Embryonic facial prominence (tissue), 1 donor: ENCODE measurements around the gene DAZL.

ENCODE experiments used
- DNase-seq: peaks from one replicate; pipeline ENCODE4 v3.0.0-alpha.2; 2016; ENCODE audit errors: extremely low spot score

DAZL gene

DNA sequence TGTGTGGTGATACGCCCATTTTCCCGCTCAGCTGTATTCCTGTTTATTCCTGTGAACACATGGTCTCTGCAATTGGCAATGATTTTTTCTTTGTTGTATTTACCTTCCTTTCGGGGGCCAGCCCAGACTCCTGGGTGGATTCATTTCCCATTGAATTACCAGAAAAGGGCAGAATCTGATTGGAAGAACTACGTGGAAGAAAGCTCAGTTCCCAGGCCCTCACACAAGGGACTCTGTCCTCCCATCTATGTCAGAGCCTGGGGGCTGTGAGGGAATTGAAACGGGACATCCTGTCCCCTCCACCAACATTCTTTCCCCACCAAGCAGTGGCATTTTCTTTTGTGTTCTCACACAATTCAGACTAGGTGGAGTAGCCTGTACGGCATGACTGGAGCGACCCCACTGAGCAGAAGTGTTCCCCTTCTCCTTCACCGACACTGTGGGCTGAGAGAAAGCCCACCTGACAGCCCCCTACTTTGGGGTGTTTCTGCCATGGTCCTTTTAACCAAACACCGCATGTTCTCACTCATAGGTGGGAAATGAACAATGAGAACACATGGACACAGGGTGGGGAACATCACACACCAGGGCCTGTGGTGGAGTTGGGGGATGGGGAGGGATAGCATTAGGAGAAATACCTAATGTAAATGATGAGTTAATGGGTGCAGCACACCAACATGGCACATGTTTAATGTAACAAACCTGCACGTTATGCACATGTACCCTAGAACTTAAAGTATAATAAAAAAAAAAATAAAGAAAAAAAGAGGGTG, 59.6 kb downstream of the DAZL start:
- no peak for DNase-seq

DNA sequence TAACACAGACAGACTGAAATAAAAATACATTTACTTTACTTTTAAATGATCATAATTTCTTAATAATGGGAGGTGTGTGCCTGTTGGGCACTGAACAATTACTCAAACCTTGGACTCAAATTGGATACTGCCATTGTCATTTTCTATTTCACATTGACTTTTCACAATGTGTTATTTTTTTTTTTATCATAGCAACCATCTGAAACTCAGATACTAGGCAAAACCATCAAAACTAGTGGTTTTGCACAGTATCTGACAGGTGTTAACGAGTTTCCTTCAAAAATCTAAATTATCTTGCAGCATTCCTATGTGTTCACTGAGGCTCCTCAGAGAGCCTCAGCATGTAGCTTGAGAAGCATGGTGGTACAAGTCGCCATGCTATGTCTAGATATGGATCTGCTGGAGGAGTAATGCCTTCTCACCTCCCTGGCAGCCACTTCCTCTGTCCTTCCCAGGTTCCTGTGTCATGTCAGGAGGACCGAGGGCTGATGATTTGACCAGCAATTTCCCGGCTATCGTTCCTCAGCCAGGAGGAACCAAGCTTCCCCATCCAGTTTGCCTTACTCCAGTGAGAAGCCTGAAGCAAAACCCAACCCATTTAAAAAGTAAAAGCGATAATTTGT, 61.9 kb downstream of the DAZL start:
- no peak for DNase-seq

- DNase-seq, result no peak
These were observed 66.7 kb downstream of the DAZL start for GRCh38 chr3:16538507-16538906.

DNA sequence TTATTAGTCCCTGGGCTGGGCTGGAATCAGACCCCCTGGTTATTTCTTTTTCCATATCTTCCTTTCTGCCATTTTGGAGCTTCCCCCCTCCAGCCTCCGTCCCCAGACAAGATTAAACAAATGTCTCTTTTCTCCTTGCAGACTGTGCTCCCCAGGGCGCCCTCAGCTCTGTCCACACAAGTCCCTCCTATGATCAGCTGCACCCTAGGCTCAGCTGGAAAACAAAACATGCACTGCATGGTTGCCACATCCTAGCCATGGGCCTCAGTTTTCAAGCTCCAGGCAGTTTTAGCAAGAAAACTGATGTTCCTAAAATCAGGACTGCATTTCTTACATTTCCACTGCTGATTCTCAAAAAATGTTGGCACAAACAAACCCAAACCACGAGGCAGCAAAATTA, 68.2 kb downstream of the DAZL start:
- DNase-seq, result no peak
